ENCODE measurements around the gene SAMM50. TPM values are rescaled to one million over a fixed set of nuclear protein-coding genes. Genes with fewer than 3 reads are reported as not detected.

The SAMM50 gene
- total and polyA plus RNA-seq, 2 experiments from 2014 or later = 58.6 to 60.3 TPM

- TF ChIP-seq, protein P1, sequence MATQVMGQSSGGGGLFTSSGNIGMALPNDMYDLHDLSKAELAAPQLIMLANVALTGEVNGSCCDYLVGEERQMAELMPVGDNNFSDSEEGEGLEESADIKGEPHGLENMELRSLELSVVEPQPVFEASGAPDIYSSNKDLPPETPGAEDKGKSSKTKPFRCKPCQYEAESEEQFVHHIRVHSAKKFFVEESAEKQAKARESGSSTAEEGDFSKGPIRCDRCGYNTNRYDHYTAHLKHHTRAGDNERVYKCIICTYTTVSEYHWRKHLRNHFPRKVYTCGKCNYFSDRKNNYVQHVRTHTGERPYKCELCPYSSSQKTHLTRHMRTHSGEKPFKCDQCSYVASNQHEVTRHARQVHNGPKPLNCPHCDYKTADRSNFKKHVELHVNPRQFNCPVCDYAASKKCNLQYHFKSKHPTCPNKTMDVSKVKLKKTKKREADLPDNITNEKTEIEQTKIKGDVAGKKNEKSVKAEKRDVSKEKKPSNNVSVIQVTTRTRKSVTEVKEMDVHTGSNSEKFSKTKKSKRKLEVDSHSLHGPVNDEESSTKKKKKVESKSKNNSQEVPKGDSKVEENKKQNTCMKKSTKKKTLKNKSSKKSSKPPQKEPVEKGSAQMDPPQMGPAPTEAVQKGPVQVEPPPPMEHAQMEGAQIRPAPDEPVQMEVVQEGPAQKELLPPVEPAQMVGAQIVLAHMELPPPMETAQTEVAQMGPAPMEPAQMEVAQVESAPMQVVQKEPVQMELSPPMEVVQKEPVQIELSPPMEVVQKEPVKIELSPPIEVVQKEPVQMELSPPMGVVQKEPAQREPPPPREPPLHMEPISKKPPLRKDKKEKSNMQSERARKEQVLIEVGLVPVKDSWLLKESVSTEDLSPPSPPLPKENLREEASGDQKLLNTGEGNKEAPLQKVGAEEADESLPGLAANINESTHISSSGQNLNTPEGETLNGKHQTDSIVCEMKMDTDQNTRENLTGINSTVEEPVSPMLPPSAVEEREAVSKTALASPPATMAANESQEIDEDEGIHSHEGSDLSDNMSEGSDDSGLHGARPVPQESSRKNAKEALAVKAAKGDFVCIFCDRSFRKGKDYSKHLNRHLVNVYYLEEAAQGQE (IDR thresholded peaks at IDR 0.05; ENCODE audit: unreplicated experiment) = no peak
- TF ChIP-seq, protein P2, sequence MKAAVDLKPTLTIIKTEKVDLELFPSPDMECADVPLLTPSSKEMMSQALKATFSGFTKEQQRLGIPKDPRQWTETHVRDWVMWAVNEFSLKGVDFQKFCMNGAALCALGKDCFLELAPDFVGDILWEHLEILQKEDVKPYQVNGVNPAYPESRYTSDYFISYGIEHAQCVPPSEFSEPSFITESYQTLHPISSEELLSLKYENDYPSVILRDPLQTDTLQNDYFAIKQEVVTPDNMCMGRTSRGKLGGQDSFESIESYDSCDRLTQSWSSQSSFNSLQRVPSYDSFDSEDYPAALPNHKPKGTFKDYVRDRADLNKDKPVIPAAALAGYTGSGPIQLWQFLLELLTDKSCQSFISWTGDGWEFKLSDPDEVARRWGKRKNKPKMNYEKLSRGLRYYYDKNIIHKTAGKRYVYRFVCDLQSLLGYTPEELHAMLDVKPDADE (IDR thresholded peaks at IDR 0.05) = no peak
- TF ChIP-seq CTCF (conservative IDR thresholded peaks at IDR 0.05; ENCODE audit: low read depth in 2 of 2) = no peak
- no peak for TF ChIP-seq JUNB (IDR thresholded peaks at IDR 0.05; ENCODE audit: unreplicated experiment)
- TF ChIP-seq ZNF331 (CRISPR knock-in tag; IDR thresholded peaks at IDR 0.05; ENCODE audit: low read depth) = no peak
- TF ChIP-seq CREB1 (CRISPR knock-in tag; IDR thresholded peaks at IDR 0.05; ENCODE audit: low read depth) = no peak
- no peak for TF ChIP-seq ZNF114 (CRISPR knock-in tag; IDR thresholded peaks at IDR 0.05)
Measured at GRCh38 chr22:44033694-44034093, 78.5 kb downstream of the SAMM50 start (continued).

- Mint-ChIP-seq H3K27ac (no peak overlapping the region), H3K27me3 (ENCODE audit: insufficient read depth, low read depth, poor library complexity) (peaks cover 2% of the 10 kb centered on the region)
- TF ChIP-seq JUNB (IDR thresholded peaks at IDR 0.05; ENCODE audit: unreplicated experiment) (no peak), EZH2 (IDR thresholded peaks at IDR 0.05; ENCODE audit: low read depth, unreplicated experiment) (no peak), CREB1 (CRISPR knock-in tag; IDR thresholded peaks at IDR 0.05; ENCODE audit: low read depth) (no peak), CTCF (conservative IDR thresholded peaks at IDR 0.05; ENCODE audit: low read depth in 2 of 2) (no peak), EZH2phosphoT487 (IDR thresholded peaks at IDR 0.05; ENCODE audit: unreplicated experiment) (no peak), ZNF331 (CRISPR knock-in tag; IDR thresholded peaks at IDR 0.05; ENCODE audit: low read depth) (no peak), NANOG (IDR thresholded peaks at IDR 0.05; ENCODE audit: borderline replicate concordance) (no peak)
- TF ChIP-seq, protein P1 (IDR thresholded peaks at IDR 0.05; ENCODE audit: unreplicated experiment) = no peak
- TF ChIP-seq, protein P2 (IDR thresholded peaks at IDR 0.05) = no peak
Measured at GRCh38 chr22:44037519-44038375, 82.5 kb downstream of the SAMM50 start.

More at GRCh38 chr22:44037519-44038375, 82.5 kb downstream of the SAMM50 start:
- no peak for DNase-seq (ENCODE audit: low spot score)
- Histone ChIP-seq H3K27ac (ENCODE audit: low read depth) (no peak overlapping the region), H3K4me3 (no peak overlapping the region), H2AFZ (no peak overlapping the region), H3K4me2 (no peak overlapping the region), H4K20me1 (replicated peaks; ENCODE audit: insufficient read depth) (no peaks in the 10 kb centered on the region), H3K9me2 (ENCODE audit: insufficient read depth) (no peaks in the 10 kb centered on the region), H3K4me1 (ENCODE audit: insufficient read depth) (no peaks in the 10 kb centered on the region), H3K27me3 (ENCODE audit: insufficient read depth) (no peaks in the 10 kb centered on the region), H3K79me2 (replicated peaks; ENCODE audit: insufficient read depth) (no peaks in the 10 kb centered on the region), H3K36me3 (ENCODE audit: insufficient read depth) (no peaks in the 10 kb centered on the region), H3F3A (replicated peaks; ENCODE audit: low read depth) (no peaks in the 10 kb centered on the region)
- ATAC-seq = no peak
- Mint-ChIP-seq H3K36me3 (ENCODE audit: low read depth) (no peaks in the 10 kb centered on the region), H3K4me1 (peaks cover 6% of the 10 kb centered on the region; the same call in 2 of the 3 replicates), H3K4me3 (no peak overlapping the region), H3K9me3 (no peaks in the 10 kb centered on the region)
